GM18517 (cell line): ENCODE results near the gene ANKRD37.
A peak's percentile ranks its signal among the peaks of the same experiment; 100 is the strongest.

ENCODE experiments used
- ATAC-seq: cut with Tn5 transposase; IDR thresholded peaks from one replicate; pipeline ENCODE4 v1.9.1; 2021; ENCODE audit warnings: mild to moderate bottlenecking, moderate library complexity; ENCODE audit not compliant: unreplicated experiment

The ANKRD37 gene

GRCh38 chr4:185412412-185412811 lies 15.8 kb downstream of the ANKRD37 start:
- ATAC-seq = no peak

- no peak for ATAC-seq
Observed at GRCh38 chr4:185416955-185417354, 20.3 kb downstream of the ANKRD37 start.

GRCh38 chr4:185421366-185422124 lies 24.9 kb downstream of the ANKRD37 start:
- ATAC-seq = no peak

DNA sequence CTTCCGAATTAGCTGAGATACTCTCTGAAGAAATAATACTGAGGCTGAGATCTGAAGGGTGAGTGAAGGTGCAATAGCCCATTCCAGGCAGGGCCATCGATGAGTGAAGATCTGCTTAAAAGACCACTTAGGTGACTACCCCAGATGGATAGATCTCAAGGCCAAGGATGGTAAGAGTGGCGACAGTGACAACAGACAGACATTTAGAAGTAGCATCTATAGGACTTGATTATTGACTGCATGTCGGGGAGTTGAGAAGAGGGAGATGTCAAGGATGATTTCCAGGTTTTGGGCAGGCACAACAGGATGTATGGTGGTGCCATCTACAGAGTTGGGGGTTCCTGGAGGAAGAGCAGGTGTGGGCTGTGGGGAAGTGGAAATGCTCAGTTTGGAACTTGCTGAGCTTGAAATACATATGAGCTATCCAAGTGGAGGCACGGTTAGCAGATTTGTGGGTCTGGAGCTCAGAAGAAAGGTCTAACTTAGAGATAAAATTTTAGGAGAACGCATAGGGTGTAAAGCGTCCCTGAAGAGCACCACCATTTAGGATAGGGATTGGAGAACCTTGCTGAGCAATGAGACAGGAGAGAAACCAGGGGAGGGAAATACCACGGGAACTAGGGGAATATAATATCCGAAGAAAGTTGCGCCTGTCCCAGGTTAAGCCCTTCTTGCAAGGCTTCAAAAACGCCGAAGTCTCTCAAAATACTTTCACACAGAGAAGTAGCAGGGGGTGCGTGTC lies 28.4 kb downstream of the ANKRD37 start:
- no peak for ATAC-seq

GRCh38 chr4:185425647-185426352 lies 29.2 kb downstream of the ANKRD37 start, which contains the start of gene UFSP2:
TSS of gene UFSP2 (minus strand) at chr4:185425964. CDS start at chr4:185425868, 96 bp downstream.
- peak; percentile 96 for ATAC-seq

DNA sequence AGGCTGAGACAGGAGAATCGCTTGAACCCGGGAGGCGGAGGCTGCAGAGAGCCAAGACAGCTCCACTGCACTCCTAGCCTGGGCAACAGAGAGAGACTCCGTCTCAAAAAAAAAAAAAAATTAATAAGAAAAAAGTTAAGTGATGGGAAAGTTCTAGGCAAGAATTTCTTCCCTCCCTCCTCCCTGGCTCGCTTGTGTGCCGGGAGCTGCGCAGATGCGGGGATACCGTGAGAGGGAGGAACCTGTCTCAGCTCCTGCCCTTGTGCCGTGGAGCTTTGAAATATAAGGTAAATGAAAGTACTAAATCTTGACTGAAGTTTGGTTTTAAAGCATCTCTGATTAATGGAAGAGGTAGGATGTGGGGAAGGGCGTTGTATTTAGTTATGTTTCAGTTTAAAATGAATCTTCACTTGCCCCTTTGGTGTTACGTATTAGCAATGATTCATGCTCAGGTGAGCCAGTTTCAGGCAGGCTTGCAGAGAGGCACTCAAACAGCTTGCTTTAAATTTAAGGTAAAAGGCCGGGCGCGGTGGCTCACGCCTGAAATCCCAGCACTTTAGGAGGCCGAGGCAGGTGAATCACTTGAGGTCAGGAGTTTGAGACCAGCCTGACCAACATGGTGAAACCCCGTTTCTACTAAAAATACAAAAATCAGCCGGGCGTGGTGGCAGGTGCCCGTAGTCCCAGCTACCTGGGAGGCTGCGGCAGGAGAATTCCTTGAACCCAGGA lies 30.5 kb downstream of the ANKRD37 start:
- ATAC-seq = no peak

DNA sequence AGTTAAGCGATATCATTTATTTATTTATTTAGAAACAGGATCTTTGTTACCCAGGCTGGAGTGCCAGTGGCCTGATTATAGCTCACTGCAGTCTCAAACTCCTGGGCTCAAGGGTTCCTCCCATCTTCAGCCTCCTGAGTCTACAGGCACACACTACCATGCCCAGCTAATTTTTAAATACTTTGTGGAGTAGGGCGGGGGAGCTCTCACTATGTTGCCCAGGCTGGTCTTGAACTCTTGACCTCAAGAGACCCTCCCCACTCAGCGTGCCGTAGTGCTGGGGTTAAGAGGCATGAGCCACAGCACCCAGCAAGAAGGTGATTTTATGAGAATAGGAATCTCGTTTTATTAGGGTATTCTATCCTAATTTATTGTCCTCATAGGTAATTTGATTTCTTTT lies 33.0 kb downstream of the ANKRD37 start:
- ATAC-seq = no peak

DNA sequence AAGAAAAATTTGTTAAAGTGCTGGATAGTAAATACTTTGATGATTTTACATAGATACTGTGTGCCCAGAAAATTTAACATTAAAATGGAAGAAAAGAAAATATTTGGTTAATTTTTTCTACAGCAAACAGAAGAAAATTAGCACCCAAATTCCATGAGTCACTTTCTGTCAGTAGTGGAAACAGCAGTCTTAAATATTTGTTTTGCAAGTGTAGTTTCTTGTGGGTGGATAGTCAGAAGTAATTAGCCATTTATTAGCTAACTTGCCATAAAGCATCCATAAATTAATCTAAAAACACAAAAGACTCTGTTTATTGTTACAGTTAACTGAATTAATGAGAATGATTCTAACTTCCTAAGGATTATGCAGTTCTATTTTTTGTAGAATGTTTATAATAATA lies 38.8 kb downstream of the ANKRD37 start:
- ATAC-seq = no peak

DNA sequence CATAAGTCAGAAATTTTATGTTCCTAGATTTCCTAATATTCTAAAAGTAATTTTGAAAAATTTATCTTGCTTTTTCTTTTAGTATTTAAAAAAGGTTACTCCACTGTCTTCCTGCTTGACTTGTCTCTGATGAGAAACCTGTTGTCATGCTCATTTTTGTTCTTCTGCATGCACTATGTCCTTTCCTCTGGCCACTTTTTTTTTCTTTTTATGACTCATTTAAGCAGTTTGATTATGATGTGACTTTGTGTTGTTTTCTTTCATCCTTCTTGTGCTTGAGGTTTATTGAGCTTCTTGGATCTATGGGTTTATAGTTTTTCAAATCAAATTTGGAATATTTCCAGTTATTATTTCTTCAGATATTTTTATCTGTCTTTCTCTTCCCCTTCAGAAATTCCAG lies 41.2 kb downstream of the ANKRD37 start:
- ATAC-seq = no peak

DNA sequence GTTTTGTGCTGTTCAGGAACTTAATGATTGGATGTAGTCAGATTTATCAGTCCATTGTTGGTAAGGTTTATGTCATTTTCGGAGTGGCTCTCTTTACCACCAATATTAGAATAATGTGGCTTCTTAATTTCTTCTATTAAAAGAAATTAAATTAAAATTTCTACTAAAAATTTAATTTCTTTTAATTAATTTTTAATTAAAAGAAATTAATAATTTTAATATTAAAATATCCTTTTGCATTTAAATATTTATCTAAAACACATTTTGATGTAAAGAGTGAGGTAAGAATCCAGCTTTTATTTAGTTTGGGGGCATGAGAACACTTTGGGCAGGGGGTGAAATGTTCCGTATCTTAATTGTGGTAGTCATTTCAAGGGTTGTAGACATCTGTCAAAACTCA lies 44.8 kb downstream of the ANKRD37 start:
- ATAC-seq = no peak

- ATAC-seq = no peak
Observed at GRCh38 chr4:185445209-185445608, 48.6 kb downstream of the ANKRD37 start.
